Lung microvascular endothelial cell (primary cell): ENCODE data around the gene PRSS36. TPM values are rescaled to one million over a fixed set of nuclear protein-coding genes. Genes with fewer than 3 reads are reported as not detected.
"Not testable (repeated sequence)": the region's sequence is repeated elsewhere in the genome, so short reads cannot be mapped to it uniquely, and the experiment has no call there.

Experiments used
- DNase-seq, 2 donors: peaks; one replicate each; pipeline versions ENCODE4 v3.0.0 to v3.0.0-alpha.2; 2010; ENCODE audit warnings: low read depth in 2 of 2
- total RNA-seq: library from RNA; depleted of rRNA; stranded (reverse); fragments of >200 nt; gene quantifications from 2 replicates; pipeline ENCODE4 v1.2.1, GENCODE V29; 2014

PRSS36 gene
- 0.22 and 0.99 TPM in 2 replicates for total RNA-seq

DNA sequence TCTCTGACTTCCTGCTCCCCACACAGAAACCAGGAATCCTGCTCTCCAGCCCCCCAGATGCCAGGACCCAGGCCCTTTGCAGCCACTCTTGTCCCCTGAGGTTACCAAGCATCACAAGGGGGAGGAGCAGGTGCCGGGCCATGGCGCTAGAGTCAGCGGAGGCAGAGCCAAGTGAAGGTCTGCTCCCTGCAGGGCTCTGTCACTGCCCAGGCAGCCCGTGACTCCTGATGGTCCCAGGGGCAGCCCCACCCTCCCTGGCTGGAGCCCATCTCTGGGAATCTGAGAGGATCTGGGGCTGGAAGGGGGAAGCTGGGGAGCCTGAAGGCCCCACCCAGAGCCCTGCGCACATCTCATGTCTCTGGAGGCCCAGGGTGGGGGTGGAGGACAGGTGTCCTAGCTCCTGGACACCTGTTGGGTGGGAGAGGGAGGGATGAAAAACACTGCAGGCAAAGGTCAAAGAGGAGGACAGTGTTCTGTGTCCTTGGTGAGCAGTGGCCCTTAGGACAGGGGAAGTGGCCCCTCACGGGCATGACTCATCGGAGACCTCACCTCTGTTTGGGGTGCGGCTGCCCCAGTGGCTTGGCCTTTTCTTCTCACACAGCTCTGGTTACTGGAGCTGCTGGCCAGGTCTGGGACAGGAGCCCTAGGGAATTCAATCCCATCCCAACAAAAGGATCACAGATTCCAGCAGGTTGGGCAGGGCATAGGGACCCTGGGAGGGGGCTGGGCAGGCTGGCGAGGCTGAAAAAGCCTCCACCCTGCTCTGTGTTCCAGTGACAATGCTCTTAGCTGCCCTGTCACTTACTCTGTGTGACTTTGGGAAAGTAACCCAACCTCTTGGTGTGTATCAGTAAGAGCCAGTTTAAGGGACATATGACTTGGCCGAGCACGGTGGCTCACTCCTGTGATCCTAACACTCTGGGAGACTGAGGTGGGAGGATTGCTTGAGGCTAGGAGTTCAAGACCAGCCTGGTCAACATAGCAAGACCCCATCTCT, at the start of gene PRSS36:
PRSS36 (minus strand) TSS at position 173 of the 997 bp plus-strand sequence; CDS start at position 142, 31 bp downstream.
- DNase-seq = no peak

- no peak for DNase-seq
These were observed 49.7 kb upstream of the PRSS36 start for GRCh38 chr16:31199430-31200041.

- DNase-seq = no peak
These were observed 48.5 kb upstream of the PRSS36 start for GRCh38 chr16:31198207-31198882.

DNA sequence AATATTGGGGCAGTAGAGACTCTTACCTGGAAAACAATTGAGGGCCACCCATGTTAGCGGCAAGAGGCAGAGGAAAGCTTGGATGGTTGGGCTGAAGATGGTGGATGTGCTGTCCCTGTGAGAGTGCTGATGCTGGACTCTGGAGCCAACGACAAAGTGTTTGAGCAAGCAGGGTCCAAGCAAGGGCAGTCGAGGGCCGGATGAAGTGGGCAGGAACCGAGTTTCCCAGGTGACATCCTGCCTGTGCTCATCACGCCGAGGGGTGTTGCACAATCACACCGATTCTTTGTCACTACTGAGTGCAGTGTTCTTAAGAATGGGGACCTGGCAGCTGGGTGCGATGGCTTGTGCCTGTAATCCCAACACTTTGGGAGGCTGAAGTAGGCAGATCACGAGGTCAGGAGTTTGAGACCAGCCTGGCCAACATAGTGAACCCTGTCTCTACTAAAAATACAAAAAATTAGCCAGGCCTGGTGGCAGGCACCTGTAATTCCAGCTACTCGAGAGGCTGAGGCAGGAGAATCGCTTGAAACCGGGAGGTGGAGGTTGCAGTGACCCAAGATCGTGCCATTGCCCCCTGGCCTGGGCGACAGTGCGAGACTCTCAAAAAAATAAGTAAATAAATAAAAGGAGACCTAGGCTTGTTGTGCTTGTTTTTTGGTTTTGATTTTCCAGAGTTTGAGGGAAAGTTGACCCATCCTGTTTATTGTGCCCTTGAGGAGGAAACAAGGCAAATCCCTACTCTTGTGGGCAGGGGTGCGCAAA, 46.6 kb upstream of the PRSS36 start:
- no peak for DNase-seq

DNA sequence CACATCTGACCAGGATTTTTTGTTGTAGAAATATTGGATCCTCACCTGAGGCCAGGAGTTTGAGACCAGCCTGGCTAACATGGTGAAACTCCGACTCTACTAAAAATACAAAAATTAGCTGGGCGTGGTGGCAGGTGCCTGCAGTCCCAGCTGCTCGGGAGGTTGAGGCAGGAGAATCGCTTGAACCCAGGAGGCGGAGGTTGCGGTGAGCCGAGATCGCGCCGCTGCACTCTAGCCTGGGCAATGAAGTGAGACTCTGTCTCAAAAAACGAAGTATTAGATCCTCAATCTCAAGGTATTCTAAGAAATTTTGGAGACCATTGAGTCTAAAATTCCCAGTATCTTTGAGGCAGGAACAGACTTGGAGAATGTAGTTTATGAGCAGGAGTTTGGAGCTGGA, 46.0 kb upstream of the PRSS36 start:
- not testable (repeated sequence) for DNase-seq

- DNase-seq = no peak
These were observed 45.0 kb upstream of the PRSS36 start for GRCh38 chr16:31194898-31195297.

DNA sequence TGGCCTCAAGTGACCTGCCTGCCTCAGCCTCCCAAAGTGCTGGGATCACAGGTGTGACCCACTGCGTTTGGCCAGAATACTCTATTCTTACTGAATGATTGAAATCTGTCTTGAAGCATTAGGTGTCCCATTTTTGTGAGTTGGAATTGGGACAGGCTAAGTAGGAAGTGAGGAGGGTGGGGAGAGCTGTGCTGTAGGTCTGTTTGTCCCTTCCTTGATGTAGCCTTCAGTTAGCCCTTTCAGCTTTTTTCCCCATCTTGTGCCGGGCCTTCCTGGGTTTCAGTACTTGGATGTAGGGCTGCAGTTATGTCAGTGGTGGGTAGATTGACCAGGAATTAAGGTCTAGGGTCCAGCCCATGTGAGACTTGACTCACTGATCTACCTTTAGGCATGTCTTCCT, 44.0 kb upstream of the PRSS36 start:
- DNase-seq = no peak

- DNase-seq = no peak
These were observed 43.2 kb upstream of the PRSS36 start for GRCh38 chr16:31192856-31193642.

GRCh38 chr16:31191697-31192428, 42.0 kb upstream of the PRSS36 start:
- no peak for DNase-seq

- no peak for DNase-seq
These were observed 41.1 kb upstream of the PRSS36 start for GRCh38 chr16:31190818-31191444.

DNA sequence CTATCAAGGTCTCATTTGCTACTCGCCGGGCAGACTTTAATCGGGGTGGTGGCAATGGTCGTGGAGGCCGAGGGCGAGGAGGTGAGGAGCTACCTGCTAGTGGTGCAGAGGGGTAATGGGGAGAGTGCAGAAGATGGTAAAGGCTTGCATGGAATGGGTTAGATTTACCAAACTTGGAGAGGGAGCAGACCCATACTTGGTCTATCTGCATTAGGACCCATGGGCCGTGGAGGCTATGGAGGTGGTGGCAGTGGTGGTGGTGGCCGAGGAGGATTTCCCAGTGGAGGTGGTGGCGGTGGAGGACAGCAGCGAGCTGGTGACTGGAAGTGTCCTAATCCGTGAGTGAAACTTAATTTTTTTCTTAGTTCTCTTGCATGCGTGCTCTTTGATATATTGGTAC, 40.2 kb upstream of the PRSS36 start:
- no peak for DNase-seq

- DNase-seq = no peak
These were observed 39.5 kb upstream of the PRSS36 start for GRCh38 chr16:31189412-31189778.

DNA sequence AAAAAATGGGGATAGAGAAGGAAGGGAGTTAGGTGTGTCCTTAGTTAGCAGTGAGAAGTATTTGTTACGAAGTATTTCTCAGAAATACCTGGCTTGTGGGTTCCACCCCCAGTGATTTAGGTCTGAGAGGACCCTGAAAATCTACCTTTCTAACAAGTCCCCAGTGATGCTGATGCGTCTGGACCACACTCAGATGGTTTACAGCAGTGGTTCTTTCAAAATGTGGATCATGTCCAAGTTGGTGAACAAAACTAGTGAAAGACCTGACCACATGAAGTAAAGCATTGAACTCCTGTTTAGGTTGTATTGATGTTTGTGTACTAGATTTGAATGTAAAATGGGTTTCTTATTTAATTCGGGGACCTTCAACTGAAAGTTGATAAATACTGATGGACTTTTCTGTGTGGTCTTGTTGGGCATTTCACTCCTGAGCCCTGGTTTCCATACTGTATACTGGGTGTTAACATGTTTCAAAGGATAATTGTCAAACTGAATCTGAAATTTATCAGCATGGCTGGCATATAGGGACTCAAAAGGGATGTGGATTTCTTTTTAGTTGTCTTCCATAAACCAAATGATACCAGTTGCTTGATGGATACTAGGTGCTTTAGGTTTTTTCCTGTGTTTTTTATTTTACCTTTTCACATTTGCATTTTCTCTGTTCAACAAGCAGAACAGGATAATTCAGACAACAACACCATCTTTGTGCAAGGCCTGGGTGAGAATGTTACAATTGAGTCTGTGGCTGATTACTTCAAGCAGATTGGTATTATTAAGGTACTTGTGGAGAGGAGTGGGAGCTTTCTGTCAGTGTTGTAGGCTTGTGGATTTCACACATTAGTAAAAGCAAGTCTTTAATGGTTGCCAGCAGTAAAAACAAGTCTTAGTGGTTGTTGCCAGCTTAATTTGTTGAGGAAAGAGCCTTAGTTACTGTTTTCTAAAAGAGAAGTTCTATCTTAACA, 38.9 kb upstream of the PRSS36 start:
- DNase-seq = no peak

DNA sequence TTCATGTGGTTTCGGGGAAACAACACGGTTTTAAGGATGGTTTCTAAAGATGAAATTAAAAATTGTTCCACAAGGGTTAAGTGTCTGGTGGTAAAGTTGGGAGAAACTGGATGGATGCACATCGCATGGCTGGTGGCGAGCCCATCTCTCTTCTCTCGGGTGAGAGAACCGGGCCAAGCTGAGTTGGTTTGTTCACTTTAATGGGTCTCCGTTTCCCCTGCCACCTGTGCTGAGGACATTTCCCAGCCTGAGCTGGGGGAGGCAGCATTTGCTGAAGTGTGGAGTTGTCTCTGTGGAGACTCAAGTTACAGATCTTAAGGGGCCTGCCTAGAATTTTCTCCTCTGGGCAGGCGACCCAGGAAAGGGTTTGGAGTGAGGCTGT, 37.9 kb upstream of the PRSS36 start:
- DNase-seq = no peak

DNA sequence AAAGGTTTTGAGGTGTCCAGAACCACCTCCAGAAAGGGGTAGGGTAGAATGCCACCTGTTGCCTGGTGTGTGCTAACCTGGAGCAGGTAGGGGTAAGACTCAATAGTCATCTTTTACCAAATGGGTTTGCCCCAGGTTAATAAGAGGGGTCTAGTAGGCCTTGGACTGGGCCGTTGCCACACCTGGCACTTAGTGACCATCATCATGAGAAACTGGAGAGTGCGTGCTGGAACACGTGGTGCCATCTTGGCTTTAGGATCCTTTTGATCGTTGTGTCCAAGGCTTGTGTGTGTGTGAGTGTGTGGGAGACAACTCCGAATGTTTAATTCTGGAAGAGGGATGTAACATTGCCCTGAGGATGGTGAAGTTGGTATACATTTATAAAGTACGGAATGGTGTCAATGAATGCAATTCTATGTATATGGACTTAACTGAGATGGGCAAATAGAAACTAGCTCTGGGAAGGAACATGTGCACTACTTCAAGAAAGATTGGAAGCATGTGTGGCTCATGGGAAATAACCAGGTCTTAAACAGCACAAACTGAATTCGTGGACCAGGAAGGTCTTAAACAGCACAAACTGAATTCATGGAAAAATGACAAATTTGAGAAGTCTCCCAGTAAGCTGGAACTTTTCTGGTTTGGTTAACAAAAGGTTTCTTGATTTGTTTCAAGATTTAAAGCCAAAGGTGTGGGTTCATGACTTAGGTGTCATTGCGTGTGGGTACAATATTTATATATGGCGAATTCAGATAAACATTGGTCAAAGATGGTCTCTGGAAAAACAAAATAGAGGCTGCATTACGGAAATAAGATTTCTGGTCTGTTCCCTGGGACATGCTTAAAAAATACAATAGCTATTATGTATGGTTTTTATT, 37.3 kb upstream of the PRSS36 start:
- DNase-seq = no peak

GRCh38 chr16:31186176-31186575, 36.3 kb upstream of the PRSS36 start:
- no peak for DNase-seq

DNA sequence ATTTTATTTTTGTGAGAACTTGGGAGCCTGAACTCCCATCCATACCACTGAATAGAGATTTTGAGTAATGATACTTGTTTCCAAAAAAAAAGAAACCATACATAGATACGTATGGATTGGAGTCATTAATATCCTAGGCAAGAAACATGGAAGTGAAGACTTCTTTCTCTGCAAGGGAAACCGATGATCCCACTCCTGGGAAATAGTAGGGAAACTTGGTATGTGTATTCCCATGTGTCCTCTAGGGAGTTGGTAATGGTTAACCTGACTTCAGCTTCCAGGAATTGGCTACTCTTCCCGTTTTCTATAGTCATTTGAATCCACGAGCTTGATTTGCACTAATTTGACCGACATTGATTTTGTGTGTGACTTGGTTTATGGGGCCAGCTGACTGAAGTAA, 35.5 kb upstream of the PRSS36 start:
- no peak for DNase-seq
